ENCODE results near the gene PNMA1. TPM values are rescaled to one million over a fixed set of nuclear protein-coding genes. Genes with fewer than 3 reads are reported as not detected.

PNMA1 gene
- total RNA-seq, 4 donors from 2014 or later, result 41.7 to 95.2 (median 47.6) TPM

- Histone ChIP-seq H3K4me1 (no peaks in the 10 kb centered on the region), H3K27ac (no peak overlapping the region), H3K27me3 (no peaks in the 10 kb centered on the region), H3K36me3 (peaks cover 0 to 60% of the 10 kb centered on the region in 2 donors), H3K4me3 (no peak overlapping the region), H3K9me3 (no peaks in the 10 kb centered on the region)
- ATAC-seq, result no peak
- 67 to 83% methylated on average over 2 of the region's 2 CpGs for WGBS, 2 donors (ENCODE audit: low coverage in 1 of 2)
- TF ChIP-seq POLR2AphosphoS5 (IDR thresholded peaks at IDR 0.05) (no peak), EP300 (IDR thresholded peaks at IDR 0.05) (no peak), POLR2A (IDR thresholded peaks at IDR 0.05) (no peak), CTCF (IDR thresholded peaks at IDR 0.05) (no peak)
Observed at GRCh38 chr14:73661872-73662271, 52.3 kb downstream of the PNMA1 start.

Small RNA genes within 50 kb of the gene (small RNA-seq; reads per million reads assigned to genes)
- 0 reads per million in 4 donors for gene MIR4505

Other genes starting within 250 kb of the PNMA1 start
- 10 to 100 TPM; 13.6 to 21.8 (median 18.1) TPM for gene RIOX1, start 223.5 kb downstream of the PNMA1 start, total RNA-seq
- gene ACOT1, start 177.2 kb downstream of the PNMA1 start, total RNA-seq, result 10 to 100 TPM in 3 of 4 donors, 1 to 10 TPM in 1; 9.8 to 17.9 (median 16.5) TPM
- gene HEATR4, start 155.4 kb downstream of the PNMA1 start, total RNA-seq, result under 1 TPM; 0.31 to 0.54 (median 0.35) TPM
- 100 to 1,000 TPM in 3 of 4 donors, 10 to 100 TPM in 1; 37.6 to 156 (median 107) TPM for gene ACOT2, start 145.2 kb downstream of the PNMA1 start, total RNA-seq
- under 1 TPM in 2 of 4 donors, not detected in 2; 0.31 to 0.50 TPM for gene ACOT4, start 122.5 kb downstream of the PNMA1 start, total RNA-seq
- not detected for gene ACOT6, start 101.9 kb downstream of the PNMA1 start, total RNA-seq
- 10 to 100 TPM in 2 of 4 donors, 1 to 10 TPM in 2; 8.9 to 18.2 (median 10.4) TPM for gene DNAL1, start 69.4 kb downstream of the PNMA1 start, total RNA-seq
- 10 to 100 TPM in 1 of 4 donors, 1 to 10 TPM in 3; 3.3 to 34.6 (median 5.4) TPM for gene PTGR2, start 137.4 kb upstream of the PNMA1 start, total RNA-seq
- 10 to 100 TPM; 41.7 to 62.3 (median 52.5) TPM for gene ZNF410, start 172.5 kb upstream of the PNMA1 start, total RNA-seq
- 1 to 10 TPM; 3.4 to 6.2 (median 4.0) TPM for gene FAM161B, start 235.7 kb upstream of the PNMA1 start, total RNA-seq
- gene COQ6, start 235.9 kb upstream of the PNMA1 start, total RNA-seq, result 10 to 100 TPM; 28.8 to 41.1 (median 39.0) TPM

Measured in gastroesophageal sphincter (tissue), 4 donors.